Measurements from ENCODE around the gene CYP8B1. TPM values are rescaled to one million over a fixed set of nuclear protein-coding genes. Genes with fewer than 3 reads are reported as not detected.

CYP8B1 gene
- total and polyA plus RNA-seq, 11 donors, result 0.14 TPM; not detected in 10

- no peaks in the 10 kb centered on the region for H3K36me3 ChIP-seq
- ATAC-seq (no peak), DNase-seq (no peak)
- H3K4me1 ChIP-seq, result peaks cover 0 to 4% (median under 1%) of the 10 kb centered on the region in 12 donors
- intact Hi-C loops (cut with DNase I), result no loop called here
- 78 to 85% (median 81%) methylated on average over 8 of the region's 8 CpGs for WGBS, 4 donors
- no peak overlapping the region for H3K27ac ChIP-seq
- no peaks in the 10 kb centered on the region for H3K9me3 ChIP-seq
- H3K27me3 ChIP-seq, result peaks cover 0 to under 1% (median 0%) of the 10 kb centered on the region in 9 donors
- H3K4me3 ChIP-seq, result no peak overlapping the region
- no peak for TF ChIP-seq CTCF (IDR thresholded peaks at IDR 0.05)
- no peak for TF ChIP-seq POLR2A (IDR thresholded peaks at IDR 0.05)
These were observed 24.8 kb upstream of the CYP8B1 start for GRCh38 chr3:42900226-42901072.

GRCh38 chr3:42898896-42899675 lies 23.4 kb upstream of the CYP8B1 start:
- intact Hi-C loops (cut with DNase I), result no loop called here
- no peaks in the 10 kb centered on the region for H3K36me3 ChIP-seq
- TF ChIP-seq CTCF (IDR thresholded peaks at IDR 0.05) (no peak), POLR2A (IDR thresholded peaks at IDR 0.05) (no peak)
- no peak overlapping the region for H3K4me3 ChIP-seq
- H3K4me1 ChIP-seq, result no peaks in the 10 kb centered on the region
- H3K9me3 ChIP-seq, result no peaks in the 10 kb centered on the region
- DNase-seq (no peak), ATAC-seq (no peak)
- no peak overlapping the region for H3K27ac ChIP-seq
- H3K27me3 ChIP-seq, result no peaks in the 10 kb centered on the region

- H3K27me3 ChIP-seq, result no peaks in the 10 kb centered on the region
- H3K36me3 ChIP-seq, result no peaks in the 10 kb centered on the region
- no peaks in the 10 kb centered on the region for H3K9me3 ChIP-seq
- ATAC-seq (no peak), DNase-seq (no peak)
- intact Hi-C loops (cut with DNase I), result no loop called here
- no peak overlapping the region for H3K27ac ChIP-seq
- no peak overlapping the region for H3K4me3 ChIP-seq
- no peak for TF ChIP-seq POLR2A (IDR thresholded peaks at IDR 0.05)
- H3K4me1 ChIP-seq, result no peaks in the 10 kb centered on the region
These were observed 19.8 kb upstream of the CYP8B1 start for GRCh38 chr3:42895580-42895868.

- Histone ChIP-seq H3K27me3 (no peaks in the 10 kb centered on the region), H3K27ac (no peak overlapping the region), H3K9me3 (no peaks in the 10 kb centered on the region), H3K36me3 (no peaks in the 10 kb centered on the region), H3K4me1 (no peaks in the 10 kb centered on the region), H3K4me3 (no peak overlapping the region)
- DNase-seq (no peak), ATAC-seq (no peak)
- 78 to 87% (median 85%) methylated on average over 3 of the region's 3 CpGs for WGBS, 4 donors
- TF ChIP-seq CTCF (IDR thresholded peaks at IDR 0.05) (no peak), POLR2A (IDR thresholded peaks at IDR 0.05) (no peak)
- intact Hi-C loops (cut with DNase I), result no loop called here
These were observed 19.3 kb upstream of the CYP8B1 start for GRCh38 chr3:42894698-42895579.
